Upper lobe of right lung (tissue), 1 donor: ENCODE results near the gene PCGF3. TPM values are rescaled to one million over a fixed set of nuclear protein-coding genes. Genes with fewer than 3 reads are reported as not detected.
A peak's percentile ranks its signal among the peaks of the same experiment; 100 is the strongest.
"Not testable (repeated sequence)": the region's sequence is repeated elsewhere in the genome, so short reads cannot be mapped to it uniquely, and the experiment has no call there.

Source experiments
- ATAC-seq: fragments of 200-7000 bp; cut with Tn5 transposase; one replicate; pipeline ENCODE4 v1.9.1; 2020; ENCODE audit warnings: mild to moderate bottlenecking, moderate library complexity
- DNase-seq: peaks from one replicate; pipeline ENCODE4 v3.0.0-alpha.2; 2020
- H3K27ac ChIP-seq: fragments of 200-600 bp; one replicate; pipeline ENCODE4 v1.8.0; 2022
- H3K27me3 ChIP-seq: fragments of 200-600 bp; one replicate; pipeline ENCODE4 v1.8.0; 2022; ENCODE audit warnings: mild to moderate bottlenecking
- H3K36me3 ChIP-seq: fragments of 200-600 bp; one replicate; pipeline ENCODE4 v1.8.0; 2022
- H3K4me1 ChIP-seq: fragments of 200-600 bp; one replicate; pipeline ENCODE4 v1.8.0; 2022
- H3K4me3 ChIP-seq: fragments of 200-600 bp; one replicate; pipeline ENCODE4 v1.8.0; 2022; ENCODE audit warnings: mild to moderate bottlenecking
- H3K9me3 ChIP-seq: fragments of 200-600 bp; one replicate; pipeline ENCODE4 v1.8.0; 2022
- CTCF ChIP-seq: fragments of 200-600 bp; IDR thresholded peaks from one replicate; pipeline ENCODE4 v1.8.0; 2022; ENCODE audit warnings: antibody characterized with exemption
- intact Hi-C: fragments of 100-400 bp; cut with DNase I; formaldehyde crosslinking; loops from one replicate; pipeline ENCODE4 v1.11.0; 2022
- total RNA-seq: library from RNA; stranded (reverse); fragmentation: NEBNext Ultra II Directional; extraction: Animal tissue kit (Norgen Biotek cat#: 25700); gene quantifications from one replicate; pipeline ENCODE4 v1.2.1, GENCODE V29; 2021
- donor health status: DM: no; HTN: yes; CAD: no; lungs with severe emphysema.

PCGF3 gene
- total RNA-seq, 1 donor from 2014 or later: 42.2 TPM

- Histone ChIP-seq H3K36me3 (peaks cover 50% of the 10 kb centered on the region), H3K27me3 (no peaks in the 10 kb centered on the region), H3K27ac (no peak overlapping the region), H3K9me3 (no peaks in the 10 kb centered on the region), H3K4me1 (no peaks in the 10 kb centered on the region), H3K4me3 (no peak overlapping the region)
- intact Hi-C loops: no loop called here
- DNase-seq: no peak
- no peak for TF ChIP-seq CTCF
- no peak for ATAC-seq
Observed at GRCh38 chr4:732486-732885, 26.9 kb downstream of the PCGF3 start.

GRCh38 chr4:732911-733630, 27.4 kb downstream of the PCGF3 start:
- intact Hi-C loops: no loop called here
- Histone ChIP-seq H3K9me3 (no peaks in the 10 kb centered on the region), H3K4me1 (no peaks in the 10 kb centered on the region), H3K4me3 (no peak overlapping the region), H3K36me3 (peaks cover 56% of the 10 kb centered on the region), H3K27ac (no peak overlapping the region), H3K27me3 (no peaks in the 10 kb centered on the region)
- ATAC-seq (no peak), DNase-seq (peak; percentile 61)
- no peak for TF ChIP-seq CTCF

GRCh38 chr4:733631-733980, 28.0 kb downstream of the PCGF3 start:
- no peaks in the 10 kb centered on the region for H3K4me1 ChIP-seq
- no peak overlapping the region for H3K4me3 ChIP-seq
- TF ChIP-seq CTCF: no peak
- intact Hi-C loops: no loop called here
- no peaks in the 10 kb centered on the region for H3K27me3 ChIP-seq
- peak; percentile 49 for DNase-seq
- peaks cover 61% of the 10 kb centered on the region for H3K36me3 ChIP-seq
- no peak overlapping the region for H3K27ac ChIP-seq
- H3K9me3 ChIP-seq: no peaks in the 10 kb centered on the region
- no peak for ATAC-seq

- Histone ChIP-seq H3K9me3 (no peaks in the 10 kb centered on the region), H3K27me3 (no peaks in the 10 kb centered on the region), H3K27ac (no peak overlapping the region), H3K4me1 (no peaks in the 10 kb centered on the region), H3K4me3 (no peak overlapping the region), H3K36me3 (peaks cover 63% of the 10 kb centered on the region)
- no peak for DNase-seq
- ATAC-seq: no peak
- intact Hi-C loops: no loop called here
- no peak for TF ChIP-seq CTCF
Observed at GRCh38 chr4:734075-734474, 28.4 kb downstream of the PCGF3 start.

GRCh38 chr4:734951-735350, 29.3 kb downstream of the PCGF3 start:
- no peak overlapping the region for H3K27ac ChIP-seq
- no peak overlapping the region for H3K4me3 ChIP-seq
- ATAC-seq (no peak), DNase-seq (no peak)
- H3K36me3 ChIP-seq: peaks cover 72% of the 10 kb centered on the region
- no peaks in the 10 kb centered on the region for H3K27me3 ChIP-seq
- intact Hi-C loops: no loop called here
- no peaks in the 10 kb centered on the region for H3K9me3 ChIP-seq
- H3K4me1 ChIP-seq: no peaks in the 10 kb centered on the region
- TF ChIP-seq CTCF: no peak

- H3K9me3 ChIP-seq: no peaks in the 10 kb centered on the region
- intact Hi-C loops: no loop called here
- no peaks in the 10 kb centered on the region for H3K27me3 ChIP-seq
- peaks cover 77% of the 10 kb centered on the region for H3K36me3 ChIP-seq
- H3K27ac ChIP-seq: no peak overlapping the region
- ATAC-seq (no peak), DNase-seq (peak; percentile 55)
- no peak overlapping the region for H3K4me3 ChIP-seq
- TF ChIP-seq CTCF: no peak
- no peaks in the 10 kb centered on the region for H3K4me1 ChIP-seq
Observed at GRCh38 chr4:735583-735982, 30.0 kb downstream of the PCGF3 start.

GRCh38 chr4:736561-736960, 30.9 kb downstream of the PCGF3 start:
- intact Hi-C loops, H3K4me1 ChIP-seq, H3K4me3 ChIP-seq, DNase-seq, ATAC-seq, H3K9me3 ChIP-seq, H3K27me3 ChIP-seq, H3K27ac ChIP-seq: not testable (repeated sequence)
- H3K36me3 ChIP-seq: peaks cover 71% of the 10 kb centered on the region
